Activated CD8-positive, alpha-beta memory T cell treated with anti-CD3 and anti-CD28 coated beads, Interleukin-2, amount 50 U/mL, for 1 hour (primary cell): ENCODE measurements around the gene PWWP2B.

Experiments used
- DNase-seq: peaks from one replicate; pipeline ENCODE4 v3.0.0-alpha.2; 2020; ENCODE audit errors: extremely low read depth

PWWP2B gene

GRCh38 chr10:132397036-132397541 is at the start of gene PWWP2B:
PWWP2B (plus strand) TSS chr10:132397200; CDS start chr10:132397227, 27 bp downstream.
- DNase-seq: no peak

- DNase-seq: no peak
Measured at GRCh38 chr10:132347211-132347930, 49.6 kb upstream of the PWWP2B start.

- DNase-seq: no peak
Measured at GRCh38 chr10:132347931-132348267, 49.1 kb upstream of the PWWP2B start.

- DNase-seq: no peak
Measured at GRCh38 chr10:132349766-132350165, 47.2 kb upstream of the PWWP2B start.

GRCh38 chr10:132350391-132350790 is 46.6 kb upstream of the PWWP2B start:
- DNase-seq: no peak

DNA sequence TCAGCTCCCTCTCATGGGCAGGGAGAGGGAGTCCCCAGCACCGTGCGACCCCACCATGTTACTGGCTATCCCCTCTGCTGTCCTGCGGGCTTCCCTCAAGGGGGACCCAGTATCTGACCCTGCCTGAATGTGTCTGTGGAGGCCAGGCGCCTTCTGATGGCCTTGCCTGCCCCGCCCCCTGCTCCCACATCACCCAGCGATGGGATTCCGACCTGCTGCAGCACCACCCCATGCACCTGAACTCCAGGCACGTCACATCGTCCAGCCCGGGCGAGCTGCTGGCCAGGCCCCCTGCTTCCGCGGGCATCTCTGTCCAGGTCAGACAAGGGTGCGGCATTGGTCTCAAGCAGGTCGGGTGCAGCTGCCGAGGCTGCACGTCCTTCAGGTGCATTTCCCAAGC is 46.1 kb upstream of the PWWP2B start:
- DNase-seq: no peak

GRCh38 chr10:132351611-132352010 is 45.4 kb upstream of the PWWP2B start:
- DNase-seq: no peak

DNA sequence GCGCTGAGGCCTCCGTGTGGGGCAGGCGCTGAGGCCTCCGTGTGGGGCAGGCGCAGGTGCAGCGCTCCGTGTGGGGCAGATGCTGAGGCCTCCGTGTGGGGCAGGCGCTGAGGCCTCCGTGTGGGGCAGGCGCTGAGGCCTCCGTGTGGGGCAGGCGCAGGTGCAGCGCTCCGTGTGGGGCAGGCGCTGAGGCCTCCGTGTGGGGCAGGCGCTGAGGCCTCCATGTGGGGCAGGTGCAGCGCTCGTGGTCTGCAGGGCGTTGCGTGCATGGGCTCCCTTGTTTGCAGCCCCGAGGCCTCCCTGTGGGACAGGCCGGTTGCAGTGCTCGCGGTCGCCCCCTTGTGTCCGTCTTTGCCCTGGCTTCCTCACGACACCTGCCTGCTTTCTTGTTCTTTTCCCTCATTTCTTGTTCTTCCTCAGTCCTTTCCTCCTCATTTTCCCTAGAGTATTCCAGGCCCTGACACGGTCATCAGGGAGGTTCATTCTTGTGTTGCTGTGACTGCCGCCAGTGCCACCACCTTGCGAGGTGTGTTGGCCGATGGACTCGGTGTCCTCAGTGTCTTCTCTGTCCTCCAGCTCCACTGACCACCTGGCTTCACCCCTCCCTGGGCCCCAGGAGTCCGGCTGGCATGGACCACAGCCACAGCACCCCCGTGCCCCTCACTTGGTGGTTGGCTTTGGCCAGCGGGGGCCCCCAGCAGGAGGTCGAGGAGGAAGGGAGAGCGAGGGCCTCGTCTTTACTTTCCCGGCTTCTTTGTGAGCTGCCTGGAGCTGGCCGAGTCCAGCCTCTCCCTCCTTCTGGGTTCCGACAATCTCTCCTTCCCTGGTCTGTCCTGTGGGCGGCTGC is 44.3 kb upstream of the PWWP2B start:
- peak; percentile 40 for DNase-seq

- DNase-seq: no peak
Measured at GRCh38 chr10:132353456-132354355, 43.3 kb upstream of the PWWP2B start.

GRCh38 chr10:132354356-132355094 is 42.5 kb upstream of the PWWP2B start:
- no peak for DNase-seq

DNA sequence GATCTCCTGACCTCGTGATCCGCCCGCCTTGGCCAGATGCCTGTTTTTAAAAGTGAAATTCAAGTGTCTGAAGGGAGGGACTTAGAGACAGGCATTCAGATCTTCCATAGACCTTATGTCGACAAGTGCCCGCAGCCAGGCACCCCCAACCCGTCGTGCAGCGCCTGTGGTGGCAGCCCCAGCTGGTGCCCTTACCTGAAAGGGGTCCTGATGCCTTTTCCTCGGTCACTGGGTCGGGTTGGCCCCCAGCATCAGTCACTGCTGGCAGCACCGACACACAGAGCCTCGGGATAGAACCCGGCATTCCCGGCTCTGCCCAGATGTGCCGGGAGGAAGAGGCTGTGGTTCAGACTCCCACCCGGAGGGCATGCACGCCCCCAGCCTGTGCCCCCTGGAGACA is 41.7 kb upstream of the PWWP2B start:
- DNase-seq: no peak

GRCh38 chr10:132355754-132356153 is 41.2 kb upstream of the PWWP2B start:
- DNase-seq: no peak

GRCh38 chr10:132356621-132357195 is 40.3 kb upstream of the PWWP2B start:
- DNase-seq: no peak

DNA sequence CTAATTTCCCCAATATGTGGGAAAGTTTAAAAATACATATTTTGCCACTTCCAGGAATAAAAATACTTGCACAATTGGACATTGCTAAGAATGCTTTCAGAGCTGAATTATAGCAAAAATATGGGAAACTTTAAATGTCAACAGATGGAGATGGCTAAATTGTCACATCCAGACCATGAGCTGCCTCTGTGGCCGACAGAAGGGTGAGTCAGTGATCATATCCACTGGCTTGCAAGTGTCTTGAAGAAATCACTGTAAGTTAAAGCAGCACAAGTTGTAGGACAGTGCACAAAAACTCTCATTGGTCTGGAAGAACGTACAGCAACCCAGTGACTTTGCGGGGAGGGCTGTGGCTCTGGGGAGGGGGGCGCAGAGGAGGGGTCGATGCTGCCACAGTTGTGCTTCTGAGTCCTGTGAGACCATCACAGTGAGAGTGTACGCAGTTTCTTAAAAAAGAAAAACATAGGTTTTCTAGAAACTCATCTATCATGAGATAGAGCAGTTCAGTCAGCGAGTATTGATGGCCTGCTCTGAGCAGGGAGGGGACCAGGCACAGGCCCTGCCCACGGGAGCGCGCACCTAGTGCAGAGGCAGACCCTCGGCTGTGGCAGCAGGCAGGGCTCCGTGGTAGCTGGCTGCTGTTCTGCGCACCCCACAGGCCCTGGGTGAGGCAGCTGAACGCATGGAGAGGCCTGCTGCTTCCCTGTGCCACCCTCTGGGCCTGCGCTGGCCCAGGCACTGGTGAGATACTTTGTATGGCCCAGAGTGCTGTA is 39.5 kb upstream of the PWWP2B start:
- no peak for DNase-seq

- no peak for DNase-seq
Measured at GRCh38 chr10:132359305-132360040, 37.5 kb upstream of the PWWP2B start.

- no peak for DNase-seq
Measured at GRCh38 chr10:132360766-132361447, 36.1 kb upstream of the PWWP2B start.

- DNase-seq: no peak
Measured at GRCh38 chr10:132361581-132362101, 35.4 kb upstream of the PWWP2B start.

DNA sequence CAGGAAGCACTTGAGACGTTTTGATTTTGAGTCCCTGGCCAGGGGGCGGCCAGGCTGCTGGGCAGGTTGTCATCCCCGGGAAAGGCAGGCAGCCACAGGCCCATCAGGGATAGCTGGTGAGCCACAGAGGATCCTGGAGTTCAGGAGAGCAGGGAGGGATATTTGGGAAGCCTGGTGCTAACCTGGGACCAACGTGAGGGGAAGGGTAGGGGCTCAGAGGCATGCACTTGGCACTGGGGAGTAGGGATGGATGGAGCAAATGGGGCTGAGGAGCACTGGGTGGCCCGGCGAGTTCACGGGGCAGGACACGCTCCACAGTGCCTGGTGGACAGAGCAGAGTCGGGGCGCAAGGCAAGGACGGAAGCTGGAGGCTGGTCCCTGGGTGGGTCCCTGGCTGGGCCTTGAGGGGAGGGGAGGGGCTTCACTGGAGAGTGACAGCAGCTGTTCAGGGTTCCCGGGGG is 34.8 kb upstream of the PWWP2B start:
- no peak for DNase-seq
